ENCODE measurements around the gene ICE1.
"Not testable (repeated sequence)": the region's sequence is repeated elsewhere in the genome, so short reads cannot be mapped to it uniquely, and the experiment has no call there.

Gene ICE1

GRCh38 chr5:5456858-5457257, 34.4 kb downstream of the ICE1 start:
- no peak for DNase-seq

- no peak for DNase-seq
Measured at GRCh38 chr5:5460311-5460710, 37.8 kb downstream of the ICE1 start.

- no peak for DNase-seq
Measured at GRCh38 chr5:5461012-5461411, 38.5 kb downstream of the ICE1 start.

- DNase-seq: no peak
Measured at GRCh38 chr5:5464036-5464715, 41.7 kb downstream of the ICE1 start.

- no peak for DNase-seq
Measured at GRCh38 chr5:5466227-5466626, 43.8 kb downstream of the ICE1 start.

- DNase-seq: no peak
Measured at GRCh38 chr5:5467737-5468136, 45.3 kb downstream of the ICE1 start.

- DNase-seq: no peak
Measured at GRCh38 chr5:5470933-5471332, 48.5 kb downstream of the ICE1 start.

- no peak for DNase-seq
Measured at GRCh38 chr5:5473226-5473625, 50.7 kb downstream of the ICE1 start.

GRCh38 chr5:5474961-5475360, 52.5 kb downstream of the ICE1 start:
- DNase-seq: no peak

- no peak for DNase-seq
Measured at GRCh38 chr5:5475975-5476374, 53.5 kb downstream of the ICE1 start.

GRCh38 chr5:5479578-5479977, 57.1 kb downstream of the ICE1 start:
- not testable (repeated sequence) for DNase-seq

GRCh38 chr5:5480481-5481111, 58.1 kb downstream of the ICE1 start:
- no peak for DNase-seq

GRCh38 chr5:5481206-5481605, 58.7 kb downstream of the ICE1 start:
- no peak for DNase-seq

- DNase-seq: no peak
Measured at GRCh38 chr5:5481633-5482032, 59.2 kb downstream of the ICE1 start.

- DNase-seq: no peak
Measured at GRCh38 chr5:5483350-5483749, 60.9 kb downstream of the ICE1 start.

- no peak for DNase-seq
Measured at GRCh38 chr5:5483880-5484598, 61.6 kb downstream of the ICE1 start.

GRCh38 chr5:5486122-5486521, 63.6 kb downstream of the ICE1 start:
- DNase-seq: no peak

- no peak for DNase-seq
Measured at GRCh38 chr5:5487585-5488360, 65.3 kb downstream of the ICE1 start.

- DNase-seq: no peak
Measured at GRCh38 chr5:5490774-5491347, 68.4 kb downstream of the ICE1 start.

- no peak for DNase-seq
Measured at GRCh38 chr5:5492087-5492933, 69.8 kb downstream of the ICE1 start.

- DNase-seq: not testable (repeated sequence)
Measured at GRCh38 chr5:5492934-5493271, 70.4 kb downstream of the ICE1 start.

Measured in activated CD4-positive, alpha-beta T cell treated with anti-CD3 and anti-CD28 coated beads for 1 hour (primary cell).